Activated CD4-positive, alpha-beta T cell treated with anti-CD3 and anti-CD28 coated beads, Interleukin-2, amount 50 U/mL, for 48 hours (primary cell): ENCODE data around the gene CRYBB2.
"Not testable (repeated sequence)": the region's sequence is repeated elsewhere in the genome, so short reads cannot be mapped to it uniquely, and the experiment has no call there.

Experiments
- DNase-seq, 2 experiments: peaks; one replicate each; pipeline ENCODE4 v3.0.0-alpha.2; 2020

Gene CRYBB2

DNA sequence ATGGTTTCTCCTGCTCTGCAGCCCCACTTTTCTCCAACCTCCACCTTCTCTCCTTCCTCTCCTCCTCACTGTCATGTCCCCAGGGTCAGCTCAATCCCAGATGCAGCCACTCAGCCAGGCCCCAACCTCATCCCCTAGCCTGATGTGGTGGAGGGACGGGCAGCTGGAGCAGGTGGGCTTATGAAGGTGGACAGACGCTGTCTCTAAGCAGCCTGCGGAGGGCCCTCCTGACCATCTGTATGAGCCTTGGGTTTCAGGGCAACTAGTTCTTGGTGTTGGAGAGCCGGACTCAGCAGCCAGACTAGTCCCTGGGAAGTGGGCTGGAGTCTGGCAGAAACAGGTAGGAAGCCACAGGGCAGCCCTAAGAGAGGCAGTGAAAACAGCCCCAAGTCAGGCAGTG, 18.1 kb downstream of the CRYBB2 start:
- no peak for DNase-seq

DNA sequence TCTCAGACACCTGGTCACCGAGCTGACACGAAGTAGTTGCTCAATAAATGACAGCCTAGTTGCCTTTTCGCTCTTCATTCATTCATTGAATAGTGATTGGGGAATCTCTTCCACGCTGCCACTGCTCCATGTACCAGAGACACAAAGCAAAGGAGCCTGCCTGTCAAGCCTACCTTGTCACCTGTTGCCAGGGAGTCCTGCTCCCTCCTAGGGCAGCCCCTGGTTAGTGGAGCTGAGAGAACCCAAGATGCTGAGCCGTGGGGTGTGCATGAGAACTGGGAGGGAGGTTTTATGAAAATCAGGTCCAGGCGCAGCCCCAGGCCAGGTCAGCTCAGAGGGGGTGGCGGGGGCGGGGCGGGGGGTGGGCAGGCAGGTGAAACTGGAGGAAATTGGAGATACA, 18.6 kb downstream of the CRYBB2 start:
- not testable (repeated sequence) for DNase-seq

- DNase-seq: not testable (repeated sequence)
These were observed 35.7 kb downstream of the CRYBB2 start for GRCh38 chr22:25255169-25255568.

DNA sequence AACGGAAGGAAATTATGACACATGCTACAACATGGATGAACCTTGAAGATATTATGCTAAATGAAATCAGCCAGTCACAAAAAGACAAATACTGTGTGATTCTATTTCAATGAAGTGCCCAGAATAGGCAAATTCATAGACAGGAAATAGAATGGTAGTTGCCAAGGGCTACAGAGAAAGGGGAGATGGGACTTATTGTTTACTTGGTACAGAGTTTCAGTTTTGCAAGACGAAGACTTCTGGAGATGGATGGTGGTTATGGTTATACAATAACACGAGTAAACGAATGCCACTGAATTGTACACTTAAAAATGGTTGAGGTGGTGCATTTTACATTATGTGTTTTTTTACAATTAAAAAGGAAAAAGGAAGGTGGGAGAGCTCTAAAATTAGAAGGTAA, 48.1 kb downstream of the CRYBB2 start:
- not testable (repeated sequence) for DNase-seq

GRCh38 chr22:25268902-25269301, 49.5 kb downstream of the CRYBB2 start:
- not testable (repeated sequence) for DNase-seq

DNA sequence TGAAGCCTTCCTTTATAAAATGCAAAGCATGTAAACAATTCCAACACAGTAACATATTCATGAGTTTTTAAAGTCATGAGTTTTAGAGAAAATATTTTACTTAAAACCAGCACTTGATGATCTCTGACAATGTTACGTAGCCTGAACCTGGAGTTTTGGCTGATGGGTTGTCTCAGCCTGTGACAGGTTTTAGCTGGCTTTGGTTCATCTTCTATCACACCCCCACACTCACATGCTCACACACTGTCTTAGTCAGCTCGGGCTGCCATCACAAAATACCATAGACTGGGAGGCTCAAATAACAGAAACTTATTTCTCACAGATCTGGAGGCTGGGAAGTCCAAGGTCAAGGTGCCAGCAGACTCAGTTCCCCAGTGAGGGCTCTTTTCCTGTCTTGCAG, 50.6 kb downstream of the CRYBB2 start:
- not testable (repeated sequence) for DNase-seq

DNA sequence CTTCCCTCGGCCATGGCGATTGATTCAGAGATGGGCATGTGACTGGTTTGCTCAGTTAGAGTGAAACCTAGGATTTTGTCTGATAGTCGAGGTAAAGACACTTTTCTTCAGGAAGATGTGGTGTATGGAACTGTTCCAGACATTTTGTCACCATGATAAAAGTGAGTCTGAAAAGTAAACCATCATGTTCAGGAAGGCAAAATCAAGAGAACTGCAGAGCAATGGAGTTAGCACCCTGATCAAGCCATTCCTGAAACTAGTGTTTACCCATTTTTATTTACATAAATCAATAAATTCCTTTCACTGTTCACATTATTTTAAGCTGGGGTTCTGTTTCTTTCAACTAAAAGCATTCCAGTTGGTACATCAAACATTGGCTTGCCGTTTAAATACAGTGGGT, 53.8 kb downstream of the CRYBB2 start:
- DNase-seq: not testable (repeated sequence)

DNA sequence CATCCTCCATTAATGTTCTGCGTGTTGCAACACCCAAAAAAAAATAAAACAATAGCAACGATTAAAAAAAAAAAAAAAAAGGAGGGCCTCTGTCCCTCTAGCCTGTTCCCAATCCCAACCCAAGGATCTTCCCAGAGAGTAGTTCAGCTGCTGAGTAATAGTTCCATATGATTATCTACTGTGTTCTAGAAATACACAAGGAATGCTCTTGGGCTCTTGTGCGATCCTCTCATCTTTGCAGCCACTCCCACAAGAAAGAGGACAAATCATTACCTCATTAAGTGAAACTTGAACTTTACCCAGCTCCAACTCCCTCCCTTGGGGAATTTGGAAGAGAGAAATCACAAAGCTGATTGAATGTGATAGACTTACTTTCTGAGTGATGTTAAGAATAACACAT, 54.5 kb downstream of the CRYBB2 start:
- DNase-seq: not testable (repeated sequence)

DNA sequence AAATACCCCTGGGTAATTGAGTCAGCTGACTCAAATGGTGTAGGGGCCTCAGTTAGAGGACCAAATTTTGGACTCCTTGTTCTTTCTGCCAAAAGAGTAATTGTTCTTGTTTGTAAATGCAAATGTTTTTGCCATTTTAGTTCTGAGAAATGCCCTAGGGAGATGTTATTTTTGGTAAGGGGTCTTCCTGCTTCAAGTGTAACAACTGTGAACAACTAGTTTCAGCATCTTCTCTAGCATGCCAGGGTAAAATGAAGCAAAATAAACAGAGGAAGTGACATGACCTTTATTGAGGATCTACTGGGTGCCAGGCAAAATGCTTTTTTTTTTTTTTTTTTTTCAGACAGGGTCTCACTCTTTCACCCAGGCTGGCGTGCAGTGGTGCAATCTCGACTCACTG, 60.7 kb downstream of the CRYBB2 start:
- DNase-seq: not testable (repeated sequence)
